DND-41 (cell line): ENCODE results near the gene EPB41L4A.
"Not testable (repeated sequence)": the region's sequence is repeated elsewhere in the genome, so short reads cannot be mapped to it uniquely, and the experiment has no call there.

ENCODE experiments used
- EZH2 ChIP-seq: IDR thresholded peaks from 3 replicates; pipeline ENCODE4 v1.6.1; 2012; ENCODE audit warnings: borderline replicate concordance, low read depth, mild to moderate bottlenecking, moderate library complexity, low read length, inconsistent platforms; ENCODE audit not compliant: severe bottlenecking
- TF ChIP-seq, protein P1 (sequence below): IDR thresholded peaks from 2 replicates; pipeline ENCODE4 v1.5.1; 2012; ENCODE audit warnings: borderline replicate concordance, low read length, moderate library complexity, mild to moderate bottlenecking; ENCODE audit not compliant: poor library complexity, severe bottlenecking; ENCODE audit errors: extremely low read depth

DNA sequence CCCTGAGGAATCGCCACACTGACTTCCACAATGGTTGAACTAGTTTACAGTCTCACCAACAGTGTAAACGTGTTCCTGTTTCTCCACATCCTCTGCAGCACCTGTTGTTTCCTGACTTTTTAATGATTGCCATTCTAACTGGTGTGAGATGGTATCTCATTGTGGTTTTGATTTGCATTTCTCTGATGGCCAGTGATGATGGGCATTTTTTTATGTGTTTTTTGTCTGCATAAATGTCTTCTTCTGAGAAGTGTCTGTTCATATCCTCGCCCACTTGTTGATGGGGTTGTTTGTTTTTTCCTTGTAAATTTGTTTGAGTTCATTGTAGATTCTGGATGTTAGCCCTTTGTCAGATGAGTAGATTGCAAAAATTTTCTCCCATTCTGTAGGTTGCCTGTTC, 7.1 kb upstream of the EPB41L4A start:
- TF ChIP-seq, protein P1, sequence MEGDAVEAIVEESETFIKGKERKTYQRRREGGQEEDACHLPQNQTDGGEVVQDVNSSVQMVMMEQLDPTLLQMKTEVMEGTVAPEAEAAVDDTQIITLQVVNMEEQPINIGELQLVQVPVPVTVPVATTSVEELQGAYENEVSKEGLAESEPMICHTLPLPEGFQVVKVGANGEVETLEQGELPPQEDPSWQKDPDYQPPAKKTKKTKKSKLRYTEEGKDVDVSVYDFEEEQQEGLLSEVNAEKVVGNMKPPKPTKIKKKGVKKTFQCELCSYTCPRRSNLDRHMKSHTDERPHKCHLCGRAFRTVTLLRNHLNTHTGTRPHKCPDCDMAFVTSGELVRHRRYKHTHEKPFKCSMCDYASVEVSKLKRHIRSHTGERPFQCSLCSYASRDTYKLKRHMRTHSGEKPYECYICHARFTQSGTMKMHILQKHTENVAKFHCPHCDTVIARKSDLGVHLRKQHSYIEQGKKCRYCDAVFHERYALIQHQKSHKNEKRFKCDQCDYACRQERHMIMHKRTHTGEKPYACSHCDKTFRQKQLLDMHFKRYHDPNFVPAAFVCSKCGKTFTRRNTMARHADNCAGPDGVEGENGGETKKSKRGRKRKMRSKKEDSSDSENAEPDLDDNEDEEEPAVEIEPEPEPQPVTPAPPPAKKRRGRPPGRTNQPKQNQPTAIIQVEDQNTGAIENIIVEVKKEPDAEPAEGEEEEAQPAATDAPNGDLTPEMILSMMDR, result not testable (repeated sequence)
- TF ChIP-seq EZH2, result not testable (repeated sequence)
